Neural cell (in vitro differentiated cells): Measurements from ENCODE around the gene DBX1. TPM values are rescaled to one million over a fixed set of nuclear protein-coding genes. Genes with fewer than 3 reads are reported as not detected.

Experiments
- H2AFZ ChIP-seq: fragments of 200-600, 300-800 bp; sonication (generic), shearing (Covaris generic); 2 replicates; pipeline ENCODE4 v1.6.0; 2014; ENCODE audit warnings: low read depth, mild to moderate bottlenecking, antibody characterized with exemption, low read length, moderate library complexity
- H3F3A ChIP-seq: fragments of 200-600 bp; shearing (Covaris generic); 2 replicates; pipeline ENCODE4 v1.6.1; 2016; ENCODE audit warnings: mild to moderate bottlenecking, moderate library complexity, mixed read lengths, antibody characterized with exemption, low read length; ENCODE audit not compliant: insufficient read depth, poor library complexity, severe bottlenecking
- H3K27ac ChIP-seq: fragments of 200-600, 300-800 bp; sonication (generic), shearing (Covaris generic); 2 replicates; pipeline ENCODE4 v1.5.1; 2014; ENCODE audit warnings: mild to moderate bottlenecking, low read length, moderate library complexity
- H3K27me3 ChIP-seq: fragments of 300-800, 200-600 bp; sonication (generic), shearing (Covaris generic); 2 replicates; pipeline ENCODE4 v1.6.0; 2014; ENCODE audit warnings: mild to moderate bottlenecking, low read depth, low read length, moderate library complexity; ENCODE audit not compliant: insufficient read depth
- H3K36me3 ChIP-seq: fragments of 300-800, 200-600 bp; sonication (generic), shearing (Covaris generic); 2 replicates; pipeline ENCODE4 v1.5.1; 2014; ENCODE audit warnings: mild to moderate bottlenecking, antibody characterized with exemption, low read length, moderate library complexity; ENCODE audit not compliant: insufficient read depth
- H3K4me2 ChIP-seq: fragments of 300-800, 200-600 bp; sonication (generic), shearing (Covaris generic); 2 replicates; pipeline ENCODE4 v1.6.0; 2014; ENCODE audit warnings: mild to moderate bottlenecking, low read length
- H3K4me3 ChIP-seq: fragments of 300-800, 200-600 bp; sonication (generic), shearing (Covaris generic); 2 replicates; pipeline ENCODE4 v1.5.1; 2014; ENCODE audit warnings: mild to moderate bottlenecking, low read length, moderate library complexity
- H3K79me2 ChIP-seq: fragments of 200-600 bp; shearing (Covaris generic); replicated peaks from 2 replicates; pipeline ENCODE4 v1.6.0; 2014; ENCODE audit warnings: mild to moderate bottlenecking, low read length, moderate library complexity; ENCODE audit not compliant: insufficient read depth
- H3K9ac ChIP-seq: fragments of 300-800, 200-600 bp; sonication (generic), shearing (Covaris generic); 2 replicates; pipeline ENCODE4 v1.6.1; 2016; ENCODE audit warnings: mild to moderate bottlenecking, low read length, mixed read lengths
- H3K9me2 ChIP-seq: fragments of 200-600 bp; shearing (Covaris generic); 2 replicates; pipeline ENCODE4 v1.6.1; 2016; ENCODE audit warnings: mild to moderate bottlenecking, low read length, mixed read lengths; ENCODE audit not compliant: insufficient read depth
- H3K9me3 ChIP-seq: fragments of 200-600, 300-800 bp; sonication (generic), shearing (Covaris generic); 2 replicates; pipeline ENCODE4 v1.6.1; 2016; ENCODE audit warnings: mild to moderate bottlenecking, mixed run types, low read length, moderate library complexity, mixed read lengths
- H4K20me1 ChIP-seq: fragments of 200-600 bp; shearing (Covaris generic); 2 replicates; pipeline ENCODE4 v1.6.1; 2016; ENCODE audit warnings: mild to moderate bottlenecking, mixed run types; ENCODE audit not compliant: insufficient read depth
- CTCF ChIP-seq: fragments of 450-650 bp; IDR thresholded peaks from 2 replicates; pipeline ENCODE4 v1.5.1; 2014; ENCODE audit warnings: antibody characterized with exemption, mild to moderate bottlenecking, moderate library complexity; ENCODE audit not compliant: poor library complexity, severe bottlenecking
- EP300 ChIP-seq: fragments of 450-650 bp; conservative IDR thresholded peaks from 2 replicates; pipeline ENCODE4 v1.6.1; 2014; ENCODE audit warnings: antibody characterized with exemption, mild to moderate bottlenecking, moderate library complexity; ENCODE audit not compliant: poor library complexity, severe bottlenecking
- EZH2 ChIP-seq: fragments of 200-600, 300-800 bp; shearing (Covaris generic), sonication (generic); IDR thresholded peaks from 2 replicates; pipeline ENCODE4 v1.6.1; 2014; ENCODE audit warnings: antibody characterized with exemption, low read length, borderline replicate concordance, mild to moderate bottlenecking; ENCODE audit not compliant: insufficient read depth, poor library complexity, severe bottlenecking
- MXI1 ChIP-seq: fragments of 450-650 bp; conservative IDR thresholded peaks from 2 replicates; pipeline ENCODE4 v1.6.1; 2014; ENCODE audit warnings: antibody characterized with exemption, mild to moderate bottlenecking; ENCODE audit not compliant: poor library complexity, severe bottlenecking
- POLR2AphosphoS5 ChIP-seq: IDR thresholded peaks from 2 replicates; pipeline ENCODE4 v1.6.1; 2012
- RAD21 ChIP-seq: fragments of 450-650 bp; conservative IDR thresholded peaks from 2 replicates; pipeline ENCODE4 v1.6.1; 2014; ENCODE audit warnings: antibody characterized with exemption, mild to moderate bottlenecking, moderate library complexity
- REST ChIP-seq: IDR thresholded peaks from 2 replicates; pipeline ENCODE4 v1.6.1; 2012; ENCODE audit warnings: borderline replicate concordance
- SMC3 ChIP-seq: fragments of 450-650 bp; conservative IDR thresholded peaks from 2 replicates; pipeline ENCODE4 v1.6.1; 2014; ENCODE audit warnings: antibody characterized with exemption, mild to moderate bottlenecking, moderate library complexity; ENCODE audit not compliant: poor library complexity
- TAF1 ChIP-seq: IDR thresholded peaks from 2 replicates; pipeline ENCODE4 v1.6.1; 2012; ENCODE audit warnings: low read depth
- polyA plus RNA-seq: library from polyadenylated mRNA; depleted of rRNA; stranded (reverse); fragments of >200 nt; gene quantifications from 2 replicates; pipeline ENCODE4 v1.2.3, GENCODE V29; 2014

DBX1 gene
- polyA plus RNA-seq, 1 donor from 2014 or later, result not detected

DNA sequence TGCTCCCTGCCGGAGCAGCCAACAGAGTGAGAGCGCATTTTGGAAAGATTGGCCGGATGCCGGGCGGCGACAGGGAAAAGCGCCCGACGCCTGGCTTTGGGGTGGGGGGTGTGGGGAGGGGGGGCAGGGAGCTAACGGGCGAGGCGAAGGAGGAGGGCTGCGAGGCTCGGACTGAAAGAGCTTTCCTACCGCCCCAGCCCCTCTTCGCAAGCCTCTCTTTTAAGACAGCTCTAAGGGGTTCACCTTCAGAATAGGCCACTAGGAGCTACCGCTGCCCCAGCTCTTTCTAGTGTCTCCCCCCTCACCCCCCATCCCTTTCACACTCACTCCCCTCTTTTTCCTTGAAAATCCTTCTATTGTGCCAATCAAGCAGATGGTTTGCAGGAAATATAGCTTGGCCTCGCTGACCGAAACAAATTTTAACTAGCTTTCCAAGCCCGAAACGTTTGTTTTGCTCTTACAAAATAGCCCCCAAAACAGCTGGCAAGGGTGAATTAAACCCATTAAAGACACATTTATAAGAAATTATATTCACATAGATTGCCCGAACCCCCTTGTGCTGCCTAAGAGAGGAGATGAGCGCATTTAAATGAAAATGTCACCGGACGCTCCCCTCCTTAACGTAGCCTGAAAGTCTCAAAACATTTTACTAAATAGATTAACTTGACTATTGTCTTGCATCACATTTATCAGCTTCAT is 3.7 kb upstream of the DBX1 start:
- no peaks in the 10 kb centered on the region for H3K9me3 ChIP-seq
- peaks cover 83% of the 10 kb centered on the region for H3K27me3 ChIP-seq
- no peak overlapping the region for H3K4me2 ChIP-seq
- no peaks in the 10 kb centered on the region for H3K79me2 ChIP-seq
- H3K9me2 ChIP-seq, result no peaks in the 10 kb centered on the region
- H3F3A ChIP-seq, result no peaks in the 10 kb centered on the region
- no peaks in the 10 kb centered on the region for H4K20me1 ChIP-seq
- no peak for TF ChIP-seq POLR2AphosphoS5
- no peak for TF ChIP-seq TAF1
- TF ChIP-seq CTCF, result no peak
- TF ChIP-seq SMC3, result no peak
- TF ChIP-seq MXI1, result no peak
- no peak for TF ChIP-seq REST
- no peak for TF ChIP-seq RAD21
- no peak for TF ChIP-seq EP300
- no peak for TF ChIP-seq EZH2
- no peak overlapping the region for H3K9ac ChIP-seq
- H3K27ac ChIP-seq, result no peak overlapping the region
- no peaks in the 10 kb centered on the region for H3K36me3 ChIP-seq
- peak overlapping the region; percentile 59 for H3K4me3 ChIP-seq
- no peak overlapping the region for H2AFZ ChIP-seq

DNA sequence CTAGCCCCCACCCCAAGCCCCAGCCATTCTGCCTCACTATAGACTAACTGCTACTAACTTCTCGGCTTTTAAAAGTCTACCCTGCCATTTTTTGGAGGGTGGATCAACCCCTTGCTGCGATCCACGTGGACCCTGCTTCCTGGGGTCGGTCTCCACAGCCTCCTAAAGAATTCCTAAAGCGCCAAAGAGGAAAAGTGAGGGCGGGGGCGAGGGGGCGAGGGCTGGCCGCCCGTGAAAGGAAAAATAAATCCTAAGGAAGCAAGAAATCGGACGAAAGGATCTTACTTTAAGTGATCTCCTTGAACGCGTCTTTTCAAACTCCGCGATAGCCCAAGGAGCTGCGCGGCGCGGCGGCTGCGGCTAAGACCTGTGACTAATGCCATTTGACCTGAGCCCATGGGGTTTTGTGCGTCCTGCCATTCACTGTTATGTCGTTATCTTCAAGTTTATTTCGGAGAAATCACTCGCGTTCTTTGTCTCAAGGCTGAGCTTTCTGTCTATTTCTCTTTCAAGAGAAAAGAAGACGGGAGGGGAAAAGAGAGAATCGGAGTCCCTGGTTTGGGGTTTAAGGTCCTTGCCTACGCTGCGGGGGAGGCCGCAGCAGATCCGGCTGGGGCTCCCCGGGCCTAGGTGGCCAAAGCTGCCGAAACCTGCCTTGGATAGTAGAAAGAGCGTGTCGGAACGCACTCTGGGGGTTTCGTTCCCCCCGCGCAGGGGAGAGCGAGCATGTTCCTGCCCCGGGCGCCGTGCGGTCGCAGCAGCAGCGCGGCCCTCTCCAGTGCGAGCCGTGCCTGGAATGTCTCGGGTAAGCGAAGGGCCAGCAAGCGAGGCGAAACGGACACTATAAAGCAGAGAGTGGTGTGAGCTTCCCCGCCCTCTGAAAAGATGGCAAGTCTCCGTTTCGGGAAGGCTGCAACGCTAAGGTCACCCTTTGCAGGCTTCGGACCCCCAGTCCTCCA is 2.8 kb upstream of the DBX1 start:
- Histone ChIP-seq H4K20me1 (no peaks in the 10 kb centered on the region), H2AFZ (no peak overlapping the region), H3K4me3 (peak overlapping the region; percentile 59), H3K9me3 (no peaks in the 10 kb centered on the region), H3K4me2 (no peak overlapping the region), H3F3A (no peaks in the 10 kb centered on the region), H3K36me3 (no peaks in the 10 kb centered on the region), H3K9me2 (no peaks in the 10 kb centered on the region), H3K27me3 (peaks cover 91% of the 10 kb centered on the region), H3K79me2 (no peaks in the 10 kb centered on the region), H3K27ac (no peak overlapping the region), H3K9ac (no peak overlapping the region)
- peak; percentile 70 for TF ChIP-seq POLR2AphosphoS5
- no peak for TF ChIP-seq EP300
- peak; percentile 98 for TF ChIP-seq EZH2
